Activated naive CD8-positive, alpha-beta T cell treated with anti-CD3 and anti-CD28 coated beads, Interleukin-2, amount 50 U/mL, for 24 hours (primary cell): ENCODE measurements around the gene ADRA2C.

Experiments
- ATAC-seq: fragments of 150-1000 bp; cut with Tn5 transposase; one replicate; pipeline ENCODE4 v1.10.0; 2021
- DNase-seq: peaks from one replicate; pipeline ENCODE4 v3.0.0; 2021
- H3K27ac Mint-ChIP-seq: one replicate; pipeline ENCODE4 v1.8.0; 2021; ENCODE audit warnings: mild to moderate bottlenecking, mixed read lengths
- H3K27me3 Mint-ChIP-seq: one replicate; pipeline ENCODE4 v1.8.0; 2021; ENCODE audit warnings: mixed read lengths
- H3K36me3 Mint-ChIP-seq: one replicate; pipeline ENCODE4 v1.8.0; 2021; ENCODE audit warnings: low read depth, mixed read lengths
- H3K4me1 Mint-ChIP-seq: one replicate; pipeline ENCODE4 v1.8.0; 2021; ENCODE audit warnings: mixed read lengths
- H3K4me3 Mint-ChIP-seq: one replicate; pipeline ENCODE4 v1.8.0; 2021; ENCODE audit warnings: mild to moderate bottlenecking, moderate library complexity, mixed read lengths
- H3K9me3 Mint-ChIP-seq: one replicate; pipeline ENCODE4 v1.8.0; 2021; ENCODE audit warnings: mixed read lengths

Gene ADRA2C

DNA sequence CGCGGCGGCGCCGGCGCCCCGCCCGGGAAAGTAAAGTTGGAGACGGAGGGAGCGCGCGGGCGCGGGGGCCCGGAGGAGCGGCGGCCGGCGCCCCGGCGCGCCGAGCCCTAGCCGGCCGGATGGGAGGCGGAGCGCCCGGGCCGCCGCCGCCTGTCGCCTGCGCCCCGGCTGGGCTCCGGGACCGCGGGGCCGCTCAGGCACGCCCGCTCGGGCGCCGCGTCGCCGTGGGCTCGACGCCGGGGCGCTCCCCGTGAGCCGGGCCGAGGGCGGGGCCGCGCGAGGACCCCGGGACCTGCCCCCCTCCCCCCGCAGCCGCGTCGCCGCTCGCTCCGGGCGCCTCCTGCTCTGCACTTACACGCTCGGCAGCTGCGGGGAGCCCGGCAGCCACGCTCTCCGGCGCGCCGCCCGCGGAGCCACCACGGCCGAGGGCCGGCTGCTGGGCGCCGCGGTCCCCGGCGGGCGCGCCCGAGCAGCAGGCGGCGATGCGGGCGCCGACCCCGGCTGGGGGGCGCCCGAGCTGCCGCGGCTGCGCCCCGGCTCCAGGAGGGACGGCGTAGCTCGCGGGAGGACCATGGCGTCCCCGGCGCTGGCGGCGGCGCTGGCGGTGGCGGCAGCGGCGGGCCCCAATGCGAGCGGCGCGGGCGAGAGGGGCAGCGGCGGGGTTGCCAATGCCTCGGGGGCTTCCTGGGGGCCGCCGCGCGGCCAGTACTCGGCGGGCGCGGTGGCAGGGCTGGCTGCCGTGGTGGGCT lies at the start of gene ADRA2C:
Gene ADRA2C (plus strand): TSS at position 350 of the 749 bp plus-strand sequence. CDS start 222 bp downstream, at position 572.
- H3K9me3 Mint-ChIP-seq: no peaks in the 10 kb centered on the region
- DNase-seq: no peak
- H3K27me3 Mint-ChIP-seq: peaks cover 31% of the 10 kb centered on the region
- H3K4me1 Mint-ChIP-seq: peaks cover 7% of the 10 kb centered on the region
- peak within 1 kb of the TSS; percentile 35 for H3K27ac Mint-ChIP-seq
- ATAC-seq: no peak
- peaks cover 1% of the 10 kb centered on the region for H3K36me3 Mint-ChIP-seq
- H3K4me3 Mint-ChIP-seq: peak within 1 kb of the TSS; percentile 51

DNA sequence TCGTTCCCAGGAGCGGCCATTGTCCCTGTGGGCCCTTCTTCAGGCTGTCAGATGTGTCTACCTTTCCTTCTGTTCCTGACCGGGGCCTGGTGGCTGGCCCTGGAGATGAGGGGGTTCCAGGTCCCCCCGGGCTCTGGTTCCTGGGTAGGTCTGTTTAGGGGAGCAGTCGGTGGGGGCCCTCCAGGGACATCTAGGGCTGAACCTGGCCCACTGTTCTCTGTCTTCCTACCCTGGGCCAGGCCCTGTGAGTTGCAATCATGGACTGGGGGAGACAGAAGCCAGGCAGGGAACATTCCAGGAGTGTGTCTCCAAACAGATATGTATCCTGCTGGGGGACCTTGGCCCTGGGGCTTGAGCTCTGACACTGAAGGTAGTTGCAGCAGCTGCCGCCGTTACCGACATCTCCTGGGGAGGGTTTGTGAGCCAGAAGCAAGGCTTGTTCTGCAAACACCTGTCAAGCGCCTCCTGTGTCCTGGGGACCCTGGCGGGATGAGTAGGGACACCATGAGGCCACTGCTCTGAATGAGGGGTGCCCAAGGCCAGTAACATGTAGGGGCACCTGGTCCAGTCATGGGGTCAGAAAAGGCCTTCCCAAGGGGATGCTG lies 49.5 kb upstream of the ADRA2C start:
- H3K4me1 Mint-ChIP-seq: no peaks in the 10 kb centered on the region
- no peak overlapping the region for H3K4me3 Mint-ChIP-seq
- H3K36me3 Mint-ChIP-seq: no peaks in the 10 kb centered on the region

DNA sequence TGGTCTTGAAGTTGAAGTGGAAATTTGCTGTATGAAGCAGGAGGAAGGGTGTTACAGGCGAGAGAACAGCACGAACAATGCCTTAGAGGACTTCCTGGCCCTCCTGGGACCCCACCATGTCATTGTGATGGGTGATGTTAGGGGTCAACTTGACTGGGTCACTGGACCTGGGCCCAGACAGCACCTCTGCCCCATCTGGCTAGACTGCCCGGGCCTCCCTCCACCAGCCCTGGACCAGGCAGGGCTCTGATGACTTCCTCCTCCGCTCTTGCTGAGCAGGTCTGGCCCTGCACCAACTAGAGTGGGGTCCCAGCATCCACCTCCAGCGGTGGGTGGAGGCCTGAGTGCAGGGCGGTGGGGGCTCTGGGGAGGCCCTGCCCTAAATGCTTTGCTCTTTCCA lies 48.9 kb upstream of the ADRA2C start:
- H3K9me3 Mint-ChIP-seq: peaks cover 10% of the 10 kb centered on the region
- no peak overlapping the region for H3K4me3 Mint-ChIP-seq
- DNase-seq (no peak), ATAC-seq (no peak)
- H3K4me1 Mint-ChIP-seq: no peaks in the 10 kb centered on the region
- no peaks in the 10 kb centered on the region for H3K36me3 Mint-ChIP-seq
- peaks cover 22% of the 10 kb centered on the region for H3K27me3 Mint-ChIP-seq
- H3K27ac Mint-ChIP-seq: no peak overlapping the region

More for the DNA sequence above, 49.5 kb upstream of the ADRA2C start:
- ATAC-seq (no peak), DNase-seq (no peak)
- Mint-ChIP-seq H3K9me3 (peaks cover 10% of the 10 kb centered on the region), H3K27me3 (peaks cover 22% of the 10 kb centered on the region), H3K27ac (no peak overlapping the region)

DNA sequence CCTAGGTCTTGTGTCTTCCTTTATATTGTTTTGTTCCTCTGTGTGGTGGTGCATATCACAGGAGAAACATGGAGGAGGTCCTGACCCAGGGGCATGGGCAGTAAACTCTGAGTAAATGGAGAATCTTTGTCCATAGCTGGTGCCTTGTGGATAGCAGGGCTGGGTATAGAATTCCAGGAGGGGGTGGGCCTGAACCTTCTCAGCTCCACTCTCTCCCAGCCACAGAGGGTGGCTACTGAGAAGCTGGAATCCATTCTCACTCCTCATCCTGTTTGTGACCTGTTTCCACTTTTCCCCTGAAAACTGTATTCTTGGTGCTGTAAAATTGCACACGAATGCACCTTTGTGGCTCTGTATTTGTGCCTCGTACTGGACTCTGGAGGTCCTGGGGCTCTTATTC lies 47.7 kb upstream of the ADRA2C start:
- H3K27me3 Mint-ChIP-seq: peaks cover 21% of the 10 kb centered on the region
- H3K4me3 Mint-ChIP-seq: no peak overlapping the region
- no peak overlapping the region for H3K27ac Mint-ChIP-seq
- H3K9me3 Mint-ChIP-seq: peaks cover 10% of the 10 kb centered on the region
- H3K4me1 Mint-ChIP-seq: no peaks in the 10 kb centered on the region
- ATAC-seq (no peak), DNase-seq (no peak)
- H3K36me3 Mint-ChIP-seq: no peaks in the 10 kb centered on the region

DNA sequence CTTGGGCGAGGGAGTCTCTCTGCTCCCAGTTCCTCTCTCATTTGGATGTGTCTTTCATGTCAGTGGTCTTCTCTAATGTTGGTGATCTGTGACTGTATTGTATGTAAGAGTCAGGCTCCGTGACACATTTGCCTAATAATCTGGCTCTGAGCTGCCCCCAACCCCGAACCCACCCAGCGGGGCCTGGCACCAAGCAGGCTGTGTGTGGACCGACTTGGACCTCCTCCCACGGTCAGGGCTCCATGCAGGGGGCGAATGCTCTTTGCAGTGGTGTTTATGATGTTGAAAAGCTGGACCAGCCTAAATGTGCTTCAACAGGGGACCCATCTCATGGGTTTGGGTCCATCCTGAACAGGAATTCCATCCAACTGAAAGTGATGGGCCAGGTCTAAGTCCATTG lies 47.0 kb upstream of the ADRA2C start:
- ATAC-seq: no peak
- Mint-ChIP-seq H3K4me1 (no peaks in the 10 kb centered on the region), H3K4me3 (no peak overlapping the region)

DNA sequence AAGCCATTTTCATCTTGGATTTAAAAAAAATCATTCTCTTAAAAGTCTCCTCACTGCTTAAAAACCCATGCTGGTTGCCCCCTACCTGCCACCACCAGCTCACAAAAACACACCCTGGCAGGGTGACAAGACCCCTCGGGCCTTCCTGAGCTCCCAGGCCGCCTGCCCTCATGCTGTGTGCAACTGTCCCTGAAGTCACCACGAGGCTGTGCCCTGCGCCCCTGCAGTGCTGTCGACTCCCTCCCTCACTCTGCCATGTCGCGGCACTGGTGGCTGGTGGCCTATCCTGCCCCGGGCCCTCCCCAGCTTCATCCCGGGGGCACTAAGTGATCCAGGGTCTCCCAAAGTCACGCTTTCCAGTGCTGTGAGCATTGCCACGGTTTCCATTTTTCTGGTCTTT lies 46.3 kb upstream of the ADRA2C start:
- Mint-ChIP-seq H3K36me3 (no peaks in the 10 kb centered on the region), H3K4me1 (no peaks in the 10 kb centered on the region), H3K4me3 (no peak overlapping the region), H3K27me3 (peaks cover 27% of the 10 kb centered on the region), H3K9me3 (peaks cover 10% of the 10 kb centered on the region), H3K27ac (no peak overlapping the region)
- DNase-seq: no peak
- ATAC-seq: no peak

More for the DNA sequence above, 47.0 kb upstream of the ADRA2C start:
- peaks cover 10% of the 10 kb centered on the region for H3K9me3 Mint-ChIP-seq
- no peak overlapping the region for H3K27ac Mint-ChIP-seq
- no peaks in the 10 kb centered on the region for H3K36me3 Mint-ChIP-seq
- peaks cover 21% of the 10 kb centered on the region for H3K27me3 Mint-ChIP-seq
- DNase-seq: no peak

DNA sequence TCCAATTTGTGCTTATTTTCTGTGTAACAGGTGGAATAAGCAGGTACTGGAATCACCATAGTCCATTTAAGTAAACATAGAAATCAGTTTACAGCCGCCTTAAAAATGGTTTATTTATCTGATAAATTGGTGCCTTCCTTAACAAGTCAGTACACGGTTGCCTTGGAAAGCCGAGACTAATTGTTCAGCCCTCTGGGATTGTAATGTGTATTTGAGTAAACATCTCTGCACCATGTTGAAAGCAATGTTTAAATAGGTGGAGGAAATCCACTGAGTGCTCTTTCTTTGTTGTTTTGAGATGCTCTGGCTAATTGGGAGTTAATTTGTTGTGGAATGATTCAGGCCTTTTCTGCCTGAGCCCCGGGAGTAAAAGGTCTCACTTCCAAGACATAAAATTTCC lies 45.7 kb upstream of the ADRA2C start:
- DNase-seq (no peak), ATAC-seq (no peak)
- Mint-ChIP-seq H3K4me1 (no peaks in the 10 kb centered on the region), H3K36me3 (no peaks in the 10 kb centered on the region), H3K9me3 (peaks cover 10% of the 10 kb centered on the region), H3K27me3 (peaks cover 27% of the 10 kb centered on the region), H3K4me3 (no peak overlapping the region), H3K27ac (no peak overlapping the region)

DNA sequence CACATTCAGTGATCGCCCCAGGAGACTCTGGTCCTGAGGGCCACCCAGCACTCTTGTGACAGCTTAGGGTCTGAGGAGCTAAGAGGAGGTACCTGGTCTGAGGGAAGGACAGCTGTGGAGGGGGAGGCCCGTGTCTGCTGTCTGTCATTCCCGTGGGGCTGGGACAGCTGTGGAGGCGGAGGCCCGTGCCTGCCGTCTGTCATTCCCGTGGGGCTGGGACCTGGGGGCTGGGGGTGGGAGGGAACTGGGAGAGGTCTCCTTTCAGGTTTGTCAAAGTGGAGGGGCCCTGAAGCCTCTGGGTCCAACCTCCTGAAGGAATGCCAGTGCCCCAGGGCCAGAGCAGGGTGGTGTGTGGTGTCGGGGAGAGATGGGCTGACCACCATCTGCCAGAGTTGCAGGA lies 45.0 kb upstream of the ADRA2C start:
- DNase-seq: no peak
- H3K27ac Mint-ChIP-seq: no peak overlapping the region
- no peak overlapping the region for H3K4me3 Mint-ChIP-seq
- H3K27me3 Mint-ChIP-seq: peaks cover 27% of the 10 kb centered on the region
- no peaks in the 10 kb centered on the region for H3K36me3 Mint-ChIP-seq
- peaks cover 10% of the 10 kb centered on the region for H3K9me3 Mint-ChIP-seq
- no peaks in the 10 kb centered on the region for H3K4me1 Mint-ChIP-seq
- ATAC-seq: no peak

DNA sequence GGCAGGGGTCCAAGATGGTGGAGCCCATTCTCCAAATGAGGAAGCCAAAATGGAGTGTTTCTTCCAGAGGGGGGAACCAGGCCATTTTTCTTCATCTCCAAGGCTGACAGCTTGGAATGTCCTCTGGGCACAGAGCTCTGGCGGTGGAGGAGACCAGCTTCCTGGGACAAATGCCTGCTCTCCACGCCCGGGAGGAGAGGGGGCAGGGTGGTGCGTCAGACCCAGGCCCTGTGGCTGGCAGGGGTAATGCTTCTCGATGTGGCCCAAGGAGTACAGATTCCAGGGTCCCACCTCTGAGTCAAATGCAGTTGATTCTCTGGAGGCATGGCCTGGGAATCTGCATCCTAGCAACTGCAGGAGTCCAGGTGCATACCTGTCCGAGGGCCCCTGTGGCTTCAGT lies 44.6 kb upstream of the ADRA2C start:
- Mint-ChIP-seq H3K36me3 (no peaks in the 10 kb centered on the region), H3K4me1 (no peaks in the 10 kb centered on the region), H3K9me3 (peaks cover 10% of the 10 kb centered on the region), H3K27me3 (peaks cover 27% of the 10 kb centered on the region), H3K4me3 (no peak overlapping the region), H3K27ac (no peak overlapping the region)
- ATAC-seq (no peak), DNase-seq (no peak)

DNA sequence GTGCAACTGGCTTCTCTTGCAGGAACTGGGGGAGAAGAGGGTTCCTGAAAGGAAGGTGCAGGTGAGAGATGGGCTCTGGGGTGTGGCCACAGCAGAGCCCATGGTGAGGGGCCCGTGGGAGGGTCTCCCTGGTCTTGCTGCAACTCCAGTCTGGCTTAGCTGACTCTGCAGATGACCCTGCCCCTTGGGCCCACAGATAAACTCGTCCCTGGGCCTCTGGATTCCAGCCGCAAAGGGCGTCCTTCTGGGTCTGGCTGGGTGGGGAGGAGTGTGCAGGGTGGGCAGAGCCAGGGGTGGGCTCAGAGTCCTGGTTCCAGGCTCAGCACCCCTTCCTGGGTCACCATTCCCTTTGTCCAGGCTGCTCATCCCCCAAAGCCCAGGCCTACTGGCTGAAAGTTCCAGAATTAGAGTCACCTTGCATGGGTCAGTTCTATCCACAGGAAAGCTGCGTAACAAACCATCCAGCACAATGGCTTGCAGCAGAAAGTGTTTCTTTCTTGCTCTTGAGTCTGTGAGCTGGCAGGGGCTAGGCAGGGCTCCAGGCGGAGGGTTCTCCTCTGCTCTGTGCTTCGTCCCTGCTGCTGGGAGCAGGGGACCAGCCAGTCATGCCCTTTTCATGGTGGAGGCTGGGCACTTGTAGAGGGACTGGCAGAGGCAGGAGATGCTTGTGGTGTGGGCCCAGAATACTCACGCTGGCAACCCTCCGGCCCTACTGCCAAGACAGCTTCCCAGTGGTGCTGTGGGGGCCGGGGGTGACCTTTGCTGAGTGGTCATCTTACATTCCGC lies 43.5 kb upstream of the ADRA2C start:
- Mint-ChIP-seq H3K9me3 (peaks cover 10% of the 10 kb centered on the region), H3K27ac (no peak overlapping the region), H3K4me3 (no peak overlapping the region), H3K27me3 (peaks cover 28% of the 10 kb centered on the region), H3K4me1 (no peaks in the 10 kb centered on the region), H3K36me3 (no peaks in the 10 kb centered on the region)
- DNase-seq (no peak), ATAC-seq (no peak)

DNA sequence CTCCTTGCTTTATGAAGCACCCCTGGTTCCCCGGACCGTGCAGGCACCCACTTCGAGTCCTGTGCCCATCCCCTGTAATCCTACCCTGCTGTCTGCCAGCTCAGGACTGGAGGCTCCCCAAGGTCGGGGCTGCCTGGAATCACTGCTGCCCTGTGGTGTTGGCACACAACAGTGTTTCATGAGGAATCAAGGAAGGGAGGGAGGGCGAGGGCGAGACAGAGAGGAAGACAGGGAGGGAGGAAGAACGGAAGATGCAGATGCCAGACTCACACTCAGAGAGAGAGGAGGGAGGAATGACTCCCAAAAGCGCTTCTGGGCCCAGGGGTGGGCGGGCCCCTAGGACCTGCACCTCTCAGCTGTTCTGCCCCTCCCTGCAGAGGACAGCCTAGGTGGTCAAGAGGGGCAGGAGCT lies 42.9 kb upstream of the ADRA2C start:
- H3K4me3 Mint-ChIP-seq: no peak overlapping the region
- H3K36me3 Mint-ChIP-seq: no peaks in the 10 kb centered on the region
- peaks cover 5% of the 10 kb centered on the region for H3K9me3 Mint-ChIP-seq
- no peak for ATAC-seq
- H3K4me1 Mint-ChIP-seq: no peaks in the 10 kb centered on the region
- H3K27ac Mint-ChIP-seq: no peak overlapping the region
- no peak for DNase-seq
- H3K27me3 Mint-ChIP-seq: peaks cover 23% of the 10 kb centered on the region

DNA sequence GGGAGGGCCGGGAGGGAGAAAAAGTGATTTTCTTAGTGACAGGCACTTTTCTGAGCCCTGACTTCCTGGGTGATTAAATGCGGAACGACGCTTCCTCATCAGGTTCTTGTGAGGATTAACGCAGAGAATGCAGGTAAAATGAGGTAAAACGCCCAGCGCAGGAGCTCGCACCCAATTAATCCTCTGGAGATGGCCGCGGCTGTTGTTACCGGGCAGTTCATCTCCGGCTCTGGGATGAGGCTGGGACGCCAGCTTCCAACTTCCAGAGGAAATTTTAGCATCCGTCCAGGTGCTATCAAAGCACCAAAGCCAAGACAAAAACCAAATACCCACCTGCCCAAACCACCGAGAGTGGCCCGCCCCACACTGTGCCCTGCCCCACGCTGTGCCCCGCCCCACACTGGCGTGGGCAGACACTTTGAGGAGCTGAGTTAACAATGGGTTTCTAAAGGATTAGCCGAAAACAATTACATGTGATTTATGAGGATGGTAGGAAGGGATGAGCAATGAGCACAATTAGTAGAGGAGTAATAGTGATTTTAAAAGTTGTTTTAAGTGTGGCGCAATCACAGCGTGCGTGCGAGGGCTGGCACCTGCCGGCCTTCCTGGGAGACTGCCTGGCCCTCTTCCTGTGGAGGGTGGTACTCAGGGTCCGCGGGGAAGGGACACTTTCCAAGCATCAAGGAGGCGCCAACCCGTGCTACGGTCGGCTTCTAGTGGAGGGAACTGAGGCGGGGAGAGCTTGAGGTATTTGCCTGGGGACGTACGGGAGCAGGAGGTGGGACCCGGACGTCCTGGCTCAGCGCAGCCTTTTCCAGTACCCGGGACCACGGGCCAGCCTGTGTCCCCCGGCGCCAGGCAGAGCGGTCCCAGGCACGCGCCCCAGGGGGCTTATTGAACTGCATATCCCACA lies 41.6 kb upstream of the ADRA2C start:
- no peaks in the 10 kb centered on the region for H3K36me3 Mint-ChIP-seq
- ATAC-seq (no peak), DNase-seq (no peak)
- H3K27ac Mint-ChIP-seq: no peak overlapping the region
- peaks cover 21% of the 10 kb centered on the region for H3K27me3 Mint-ChIP-seq
- H3K9me3 Mint-ChIP-seq: no peaks in the 10 kb centered on the region
- H3K4me3 Mint-ChIP-seq: no peak overlapping the region
- H3K4me1 Mint-ChIP-seq: no peaks in the 10 kb centered on the region

DNA sequence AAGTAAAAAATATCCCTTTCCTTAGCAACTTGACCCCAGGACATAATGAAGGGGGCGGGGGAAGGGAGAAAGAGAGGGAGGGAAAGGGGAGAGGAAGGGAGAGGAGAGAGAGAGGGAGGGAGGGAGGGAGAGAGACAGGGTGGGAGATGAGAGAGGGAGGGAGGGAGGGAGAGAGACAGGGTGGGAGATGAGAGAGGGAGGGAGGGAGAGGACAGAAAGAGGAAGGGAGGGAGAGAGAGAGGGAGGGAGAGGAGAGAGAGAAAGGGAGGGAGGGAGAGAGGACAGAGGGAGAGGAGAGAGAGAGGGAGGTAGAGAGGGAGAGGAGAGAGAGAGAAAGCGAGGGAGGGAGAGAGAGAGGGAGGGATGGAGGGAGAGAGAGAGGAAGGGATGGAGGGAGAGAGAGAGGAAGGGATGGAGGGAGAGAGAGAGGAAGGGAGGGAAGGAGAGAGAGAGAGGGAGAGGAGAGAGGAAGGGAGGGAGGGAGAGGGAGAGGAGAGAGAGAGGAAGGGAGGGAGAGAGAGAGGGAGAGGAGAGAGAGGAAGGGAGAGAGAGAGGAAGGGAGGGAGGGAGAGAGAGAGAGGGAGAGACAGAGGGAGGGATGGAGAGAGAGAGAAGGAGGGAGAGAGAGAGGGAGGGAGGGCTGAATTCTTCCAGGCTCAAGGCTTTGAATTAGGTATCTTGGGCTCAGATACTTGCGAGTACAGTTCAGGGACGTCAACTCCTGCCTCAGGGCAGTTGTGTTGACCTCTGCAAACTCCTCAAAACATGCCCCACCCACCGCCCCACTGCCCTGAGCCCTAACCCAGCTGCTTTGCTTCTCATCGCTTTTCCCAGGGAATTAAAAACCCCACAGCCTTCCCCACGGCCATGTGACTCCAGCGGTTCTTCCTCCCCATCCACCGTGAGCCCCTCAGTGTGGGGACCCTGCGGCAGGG lies 40.0 kb upstream of the ADRA2C start:
- ATAC-seq: no peak
- Mint-ChIP-seq H3K4me3 (no peak overlapping the region), H3K36me3 (no peaks in the 10 kb centered on the region), H3K9me3 (no peaks in the 10 kb centered on the region), H3K4me1 (no peaks in the 10 kb centered on the region), H3K27ac (no peak overlapping the region), H3K27me3 (peaks cover 12% of the 10 kb centered on the region)
- no peak for DNase-seq
